Prostate gland (tissue), 2 donors: ENCODE results near the gene TK1. TPM values are rescaled to one million over a fixed set of nuclear protein-coding genes. Genes with fewer than 3 reads are reported as not detected.
"Not testable (repeated sequence)": the region's sequence is repeated elsewhere in the genome, so short reads cannot be mapped to it uniquely, and the experiment has no call there.

Experiments
- DNase-seq: peaks from one replicate; pipeline ENCODE4 v3.0.0-alpha.2; 2019; ENCODE audit warnings: low spot score
- H3K27ac ChIP-seq, 2 donors: fragments of 200-600 bp; sonication (generic); 2 replicates each; pipeline ENCODE4 v1.5.1; 2017 to 2019
- H3K27me3 ChIP-seq: fragments of 200-600 bp; sonication (generic); replicated peaks from 2 replicates; pipeline ENCODE4 v1.5.1; 2019; ENCODE audit not compliant: insufficient read depth
- H3K36me3 ChIP-seq, 2 donors: fragments of 200-600 bp; sonication (generic); 1 replicate in 1 of 2; 2 replicates in 1 of 2; pipeline versions ENCODE4 v1.5.1 to v1.8.1; 2017 to 2019
- H3K4me1 ChIP-seq: fragments of 200-600 bp; sonication (generic); replicated peaks from 2 replicates; pipeline ENCODE4 v1.5.1; 2019
- H3K4me3 ChIP-seq, 2 donors: fragments of 200-600 bp; sonication (generic); 2 replicates each; pipeline ENCODE4 v1.5.1; 2017 to 2019
- H3K9me3 ChIP-seq: fragments of 200-600 bp; sonication (generic); 2 replicates; pipeline ENCODE4 v1.5.1; 2017
- POLR2A ChIP-seq: fragments of 450-650 bp; IDR thresholded peaks from one replicate; pipeline ENCODE4 v1.6.1; 2016; ENCODE audit warnings: antibody characterized with exemption, mild to moderate bottlenecking
- POLR2AphosphoS5 ChIP-seq: sonication (generic); formaldehyde crosslinking; IDR thresholded peaks from one replicate; pipeline ENCODE4 v1.6.1; 2017; ENCODE audit warnings: antibody characterized with exemption
- WGBS: methylation state at CpG from one replicate; pipeline ENCODE4 v1.1.5; 2018; 5-methylcytosine and 5-hydroxymethylcytosine counted together
- intact Hi-C: fragments of 100-400 bp; cut with DNase I; formaldehyde crosslinking; loops from one replicate; pipeline ENCODE4 v1.14.2; 2022
- total RNA-seq, 2 donors: library from RNA; depleted of rRNA; stranded (reverse); fragments of >200 nt; gene quantifications; one replicate each; pipeline ENCODE4 v1.1.0, GENCODE V29; 2016
- TF ChIP-seq, protein P1 (sequence below), 4 experiments: fragments of 200-600 bp in 2 of 4; fragments of 450-650 bp in 2 of 4; sonication (generic) in 2 of 4; IDR thresholded peaks; 1 replicate in 3 of 4; 2 replicates in 1 of 4; pipeline ENCODE4 v1.5.1; 2016 to 2019; ENCODE audit warnings: antibody characterized with exemption in 4 of 4, mild to moderate bottlenecking in 2 of 4, moderate library complexity in 2 of 4

The TK1 gene
- total RNA-seq, 2 donors from 2014 or later: 10.8 to 11.2 TPM

DNA sequence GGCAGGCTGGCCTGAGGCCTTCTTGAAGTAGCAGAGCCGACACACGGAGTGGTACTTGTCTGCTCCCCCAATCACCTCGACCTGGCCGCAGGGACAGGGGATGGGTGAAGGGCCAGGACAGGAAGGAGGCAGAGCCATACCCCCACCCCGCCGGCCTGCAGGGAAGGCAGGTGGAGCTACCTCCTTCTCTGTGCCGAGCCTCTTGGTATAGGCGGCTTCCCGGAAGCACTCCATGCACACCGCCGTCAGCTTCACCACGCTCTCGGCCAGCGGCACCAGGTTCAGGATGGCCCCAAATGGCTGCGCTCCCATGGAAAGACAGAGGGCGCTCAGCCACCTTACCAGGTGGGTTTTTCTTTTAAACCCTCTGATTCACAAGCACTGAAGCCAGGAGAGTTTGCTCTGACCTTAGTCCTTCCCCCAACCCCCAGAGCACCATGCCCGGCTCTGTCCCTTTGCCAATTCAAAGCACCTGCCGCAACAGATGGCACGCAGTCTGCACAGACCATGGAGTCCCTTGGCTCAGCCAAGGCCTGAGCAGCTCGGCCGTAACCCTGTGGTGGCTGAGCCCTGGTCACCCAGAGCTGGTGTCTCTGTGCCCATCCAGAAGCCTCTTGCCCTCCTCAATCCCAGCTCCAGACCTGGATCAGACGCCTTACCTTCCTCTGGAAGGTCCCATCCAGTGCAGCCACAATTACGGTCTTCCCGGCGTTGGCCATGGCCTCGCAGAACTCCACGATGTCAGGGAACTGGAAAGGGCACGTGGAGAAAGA lies 11.8 kb downstream of the TK1 start:
- peaks cover 0 to 6% of the 10 kb centered on the region in 2 donors for H3K36me3 ChIP-seq
- H3K4me3 ChIP-seq: no peak overlapping the region
- peak overlapping the region; percentile 76 to 95 for H3K27ac ChIP-seq
- no peak for DNase-seq
- H3K4me1 ChIP-seq: peaks cover 18% of the 10 kb centered on the region
- H3K27me3 ChIP-seq: no peaks in the 10 kb centered on the region
- no peak for TF ChIP-seq POLR2A
- TF ChIP-seq, protein P1, sequence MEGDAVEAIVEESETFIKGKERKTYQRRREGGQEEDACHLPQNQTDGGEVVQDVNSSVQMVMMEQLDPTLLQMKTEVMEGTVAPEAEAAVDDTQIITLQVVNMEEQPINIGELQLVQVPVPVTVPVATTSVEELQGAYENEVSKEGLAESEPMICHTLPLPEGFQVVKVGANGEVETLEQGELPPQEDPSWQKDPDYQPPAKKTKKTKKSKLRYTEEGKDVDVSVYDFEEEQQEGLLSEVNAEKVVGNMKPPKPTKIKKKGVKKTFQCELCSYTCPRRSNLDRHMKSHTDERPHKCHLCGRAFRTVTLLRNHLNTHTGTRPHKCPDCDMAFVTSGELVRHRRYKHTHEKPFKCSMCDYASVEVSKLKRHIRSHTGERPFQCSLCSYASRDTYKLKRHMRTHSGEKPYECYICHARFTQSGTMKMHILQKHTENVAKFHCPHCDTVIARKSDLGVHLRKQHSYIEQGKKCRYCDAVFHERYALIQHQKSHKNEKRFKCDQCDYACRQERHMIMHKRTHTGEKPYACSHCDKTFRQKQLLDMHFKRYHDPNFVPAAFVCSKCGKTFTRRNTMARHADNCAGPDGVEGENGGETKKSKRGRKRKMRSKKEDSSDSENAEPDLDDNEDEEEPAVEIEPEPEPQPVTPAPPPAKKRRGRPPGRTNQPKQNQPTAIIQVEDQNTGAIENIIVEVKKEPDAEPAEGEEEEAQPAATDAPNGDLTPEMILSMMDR (IDR thresholded peaks at IDR 0.05): peak in 1 of 4 experiments; percentile 1
- intact Hi-C loops: loop anchor here (10.0 kb wide), 1 partner anchor 130 kb away; no protein-coding TSS in a partner anchor
- WGBS: 75% methylated on average over 28 of the region's 28 CpGs
- no peaks in the 10 kb centered on the region for H3K9me3 ChIP-seq

- no peaks in the 10 kb centered on the region for H3K9me3 ChIP-seq
- H3K4me3 ChIP-seq: no peak overlapping the region
- TF ChIP-seq, protein P1 (IDR thresholded peaks at IDR 0.05): peak; percentile 33 to 89 (median 72)
- TF ChIP-seq POLR2AphosphoS5 (peak; percentile 76), POLR2A (peak; percentile 38)
- no peaks in the 10 kb centered on the region for H3K27me3 ChIP-seq
- peaks cover 18% of the 10 kb centered on the region for H3K4me1 ChIP-seq
- H3K36me3 ChIP-seq: peaks cover 0 to 6% of the 10 kb centered on the region in 2 donors
- peak overlapping the region; percentile 76 to 95 for H3K27ac ChIP-seq
- intact Hi-C loops: loop anchor here (10.0 kb wide), 1 partner anchor 130 kb away; no protein-coding TSS in a partner anchor
- DNase-seq: peak; percentile 84
- WGBS: 41% methylated on average over 6 of the region's 15 CpGs
Measured at GRCh38 chr17:78174346-78174869, 12.4 kb downstream of the TK1 start.

GRCh38 chr17:78173097-78173715 lies 13.6 kb downstream of the TK1 start:
- WGBS: 46% methylated on average over 11 of the region's 11 CpGs
- TF ChIP-seq, protein P1 (IDR thresholded peaks at IDR 0.05): no peak
- TF ChIP-seq POLR2A (no peak), POLR2AphosphoS5 (no peak)
- Histone ChIP-seq H3K4me3 (no peak overlapping the region), H3K27ac (peak overlapping the region; percentile 76 to 95), H3K9me3 (no peaks in the 10 kb centered on the region), H3K27me3 (no peaks in the 10 kb centered on the region), H3K4me1 (peaks cover 18% of the 10 kb centered on the region), H3K36me3 (peaks cover 0 to 6% of the 10 kb centered on the region in 2 donors)
- DNase-seq: no peak
- intact Hi-C loops: loop anchor here (10.0 kb wide), 1 partner anchor 128 kb away; no protein-coding TSS in a partner anchor

GRCh38 chr17:78172249-78173051 lies 14.4 kb downstream of the TK1 start:
- peak; percentile 25 for TF ChIP-seq POLR2A
- TF ChIP-seq POLR2AphosphoS5: peak; percentile 16
- TF ChIP-seq, protein P1 (IDR thresholded peaks at IDR 0.05): no peak
- Histone ChIP-seq H3K36me3 (peaks cover 0 to 6% of the 10 kb centered on the region in 2 donors), H3K27ac (peak overlapping the region; percentile 76 to 95), H3K4me1 (peaks cover 18% of the 10 kb centered on the region), H3K4me3 (no peak overlapping the region), H3K27me3 (no peaks in the 10 kb centered on the region), H3K9me3 (no peaks in the 10 kb centered on the region)
- 49% methylated on average over 18 of the region's 19 CpGs for WGBS
- intact Hi-C loops: loop anchor here (10.0 kb wide), 1 partner anchor 128 kb away; no protein-coding TSS in a partner anchor
- no peak for DNase-seq

- intact Hi-C loops: loop anchor here (10.0 kb wide), 1 partner anchor 127 kb away; no protein-coding TSS in a partner anchor
- H3K4me3 ChIP-seq, H3K36me3 ChIP-seq, DNase-seq, H3K27me3 ChIP-seq, H3K9me3 ChIP-seq: not testable (repeated sequence)
- Histone ChIP-seq H3K27ac (peak overlapping the region; percentile 76 to 95), H3K4me1 (peaks cover 18% of the 10 kb centered on the region)
- WGBS: 88% methylated on average over 16 of the region's 19 CpGs
Measured at GRCh38 chr17:78171591-78172248, 15.1 kb downstream of the TK1 start.
